M059J (cell line): ENCODE data around the gene STK39. TPM values are rescaled to one million over a fixed set of nuclear protein-coding genes. Genes with fewer than 3 reads are reported as not detected.

ENCODE experiments used
- DNase-seq: peaks from one replicate; pipeline ENCODE4 v3.0.0-alpha.2; 2012; ENCODE audit warnings: low read depth
- total RNA-seq: library from RNA; depleted of rRNA; stranded (reverse); fragments of >200 nt; shearing (Covaris generic); gene quantifications from 2 replicates; pipeline ENCODE4 v1.2.3, GENCODE V29; 2014

Gene STK39
- total RNA-seq, 1 experiment from 2014 or later = 14.4 TPM

DNA sequence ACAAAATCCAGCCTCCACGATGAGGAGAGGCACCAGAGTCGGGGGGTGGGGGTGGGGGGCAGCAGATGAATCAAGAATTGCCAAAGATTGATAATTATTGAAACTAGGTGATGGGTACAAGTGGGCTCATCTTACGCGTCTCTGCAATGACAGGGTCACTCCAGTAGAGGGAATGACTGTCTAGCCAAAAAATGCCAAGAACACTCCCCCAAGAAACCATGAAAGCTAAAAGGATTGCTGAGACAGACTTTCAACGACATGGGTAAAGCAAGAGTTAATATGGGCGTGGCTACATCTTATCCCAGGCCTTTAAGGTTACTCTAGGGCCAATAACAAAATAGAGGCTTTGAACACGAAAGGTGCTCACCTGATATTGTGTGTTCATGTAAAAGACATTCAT lies 86.5 kb downstream of the STK39 start:
- peak; percentile 22 for DNase-seq

DNA sequence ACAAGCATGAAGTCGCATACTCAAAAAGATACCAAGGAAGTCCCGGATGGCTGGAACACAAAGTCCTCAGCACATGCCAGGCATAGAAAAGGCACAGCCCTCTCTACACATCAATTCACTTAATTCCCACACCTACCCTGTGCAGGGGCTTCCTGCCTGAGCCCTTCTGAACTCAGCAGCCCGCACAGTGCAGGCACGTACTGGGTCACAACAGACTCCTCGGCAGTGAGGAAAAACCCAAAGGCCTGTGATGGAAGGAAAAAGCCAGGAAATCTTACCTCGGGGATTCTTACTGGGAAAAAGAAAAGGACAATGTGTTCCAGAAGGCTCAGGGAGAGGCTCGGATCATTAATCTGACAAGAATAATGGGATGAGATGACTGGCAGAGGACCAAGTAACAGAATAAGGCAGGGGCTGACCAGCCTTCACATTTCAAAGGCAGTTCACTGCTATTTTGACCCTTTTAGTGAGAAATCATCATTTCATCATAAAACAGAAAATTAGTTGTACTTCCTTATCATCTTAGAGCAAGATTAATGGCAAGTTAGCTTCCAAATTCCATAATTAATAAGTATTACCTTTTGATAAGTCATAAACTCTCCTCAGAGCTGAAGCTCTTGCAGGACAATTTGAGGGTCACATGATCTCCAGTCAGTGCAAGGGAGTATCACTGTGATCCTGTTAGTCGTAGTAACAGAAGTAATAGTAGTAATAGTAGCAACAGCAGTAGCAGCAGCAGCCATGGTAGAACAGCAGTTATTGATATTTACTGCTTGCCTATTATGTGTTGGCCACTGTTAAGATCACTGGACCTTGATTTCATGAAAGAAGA lies 87.4 kb downstream of the STK39 start:
- DNase-seq = no peak

DNA sequence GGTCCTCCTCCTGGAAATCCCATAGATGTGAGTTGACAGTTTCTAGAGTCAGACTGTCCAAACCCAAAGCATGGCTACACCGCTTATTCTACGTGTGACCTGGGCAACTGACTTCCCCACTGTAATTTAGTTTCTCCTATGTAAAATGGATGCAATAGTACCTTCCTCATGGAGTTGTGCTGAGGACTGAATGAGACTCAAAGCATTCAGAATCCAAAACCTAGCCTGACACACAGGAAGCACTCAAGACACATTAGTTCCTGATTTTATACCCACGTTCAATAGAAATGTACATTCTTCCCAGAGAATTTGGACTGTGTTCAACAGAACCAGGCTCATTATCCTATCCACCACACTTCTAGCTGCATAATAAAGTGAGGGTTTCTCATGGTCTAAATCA lies 88.8 kb downstream of the STK39 start:
- no peak for DNase-seq

DNA sequence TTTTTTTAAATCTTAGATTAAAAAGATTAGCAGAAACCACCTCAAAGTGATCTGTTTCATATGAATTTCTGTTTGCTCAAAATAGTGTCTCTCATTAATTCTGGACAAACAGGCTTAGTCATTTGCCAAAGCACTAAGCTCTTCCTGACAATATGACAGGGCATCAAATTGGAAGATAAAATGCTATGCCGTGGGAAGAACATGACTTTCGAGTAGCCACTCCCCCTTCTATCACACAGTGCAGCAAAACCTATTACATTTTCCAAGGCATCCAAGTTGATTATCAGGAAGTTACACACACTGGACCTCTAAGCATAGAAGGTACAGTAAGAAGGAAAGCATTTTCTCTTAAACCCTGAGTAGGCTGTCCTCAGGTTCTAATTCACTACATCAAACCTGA lies 89.5 kb downstream of the STK39 start:
- DNase-seq = peak; percentile 57

- DNase-seq = no peak
These were observed 90.3 kb downstream of the STK39 start for GRCh38 chr2:168157070-168157469.

- DNase-seq = peak; percentile 91
These were observed 90.7 kb downstream of the STK39 start for GRCh38 chr2:168156661-168157060.

DNA sequence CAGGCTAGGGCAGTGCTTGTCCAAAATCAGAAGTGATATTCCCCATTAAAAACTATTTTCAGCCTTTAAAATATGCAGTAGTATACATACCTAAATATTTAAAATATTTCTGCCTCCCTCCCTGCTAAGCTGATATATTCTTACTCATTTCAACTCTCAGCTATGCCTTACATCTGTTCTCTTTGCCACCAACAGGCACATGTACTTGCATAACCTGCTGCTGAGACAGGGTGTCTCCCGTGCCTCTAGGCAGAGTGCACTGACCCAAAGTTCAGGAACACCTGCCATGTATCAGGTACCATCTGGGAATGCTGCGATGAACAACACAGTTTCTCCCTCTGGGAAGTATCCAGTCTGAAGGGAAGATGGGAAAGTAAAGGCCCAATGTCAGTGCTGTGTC lies 91.7 kb downstream of the STK39 start:
- no peak for DNase-seq

DNA sequence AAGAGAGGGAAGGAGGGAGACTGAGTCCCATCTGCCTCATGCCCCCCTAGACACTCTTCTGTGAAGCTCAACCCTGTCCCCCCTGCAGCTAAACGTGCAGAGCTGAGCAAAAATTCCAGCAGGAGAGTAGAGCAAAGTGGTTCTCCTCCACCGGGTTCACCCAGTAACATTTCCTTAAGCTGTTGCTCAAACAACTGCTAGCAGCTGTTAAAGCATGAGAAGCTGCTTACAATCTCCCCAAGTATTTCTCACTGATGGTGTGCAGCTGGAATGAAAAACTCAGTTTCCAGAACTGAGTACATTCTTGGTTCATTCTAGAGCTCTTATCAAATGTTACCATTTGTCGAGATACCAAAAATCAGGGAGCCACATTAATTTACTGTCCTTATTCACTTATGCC lies 92.3 kb downstream of the STK39 start:
- no peak for DNase-seq

DNA sequence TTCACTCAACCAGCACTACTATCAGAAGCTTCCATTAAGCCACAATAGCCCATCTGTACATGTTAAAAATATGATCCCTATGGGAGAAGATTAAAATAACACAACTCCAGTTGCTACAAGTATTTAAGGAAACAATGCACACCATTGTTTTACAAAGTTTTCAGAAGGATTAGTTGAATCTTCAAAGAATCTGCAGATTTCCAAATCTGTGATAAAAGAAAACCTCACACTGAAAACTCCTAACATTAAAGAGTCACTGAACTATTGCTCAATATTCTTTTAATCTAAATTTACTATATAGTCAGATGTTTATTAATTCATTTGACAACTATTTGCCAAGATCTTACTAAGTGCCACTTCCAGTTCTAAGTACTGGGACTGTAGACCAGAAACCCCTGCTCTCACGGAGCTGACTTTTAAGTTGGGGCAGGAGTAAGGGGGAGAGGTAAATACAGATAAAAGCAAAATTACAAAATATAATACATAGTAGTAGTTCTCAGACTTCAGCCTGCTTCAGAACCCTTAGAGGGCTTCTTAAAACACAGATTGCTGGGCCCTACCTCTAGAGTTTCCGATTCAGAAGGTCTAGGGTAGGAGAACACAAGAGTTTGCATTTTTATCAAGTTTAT lies 94.4 kb downstream of the STK39 start:
- no peak for DNase-seq

GRCh38 chr2:168149986-168150385 lies 97.4 kb downstream of the STK39 start:
- DNase-seq = no peak

- DNase-seq = no peak
These were observed 98.0 kb downstream of the STK39 start for GRCh38 chr2:168149150-168149974.

GRCh38 chr2:168147830-168148794 lies 99.3 kb downstream of the STK39 start:
- no peak for DNase-seq

DNA sequence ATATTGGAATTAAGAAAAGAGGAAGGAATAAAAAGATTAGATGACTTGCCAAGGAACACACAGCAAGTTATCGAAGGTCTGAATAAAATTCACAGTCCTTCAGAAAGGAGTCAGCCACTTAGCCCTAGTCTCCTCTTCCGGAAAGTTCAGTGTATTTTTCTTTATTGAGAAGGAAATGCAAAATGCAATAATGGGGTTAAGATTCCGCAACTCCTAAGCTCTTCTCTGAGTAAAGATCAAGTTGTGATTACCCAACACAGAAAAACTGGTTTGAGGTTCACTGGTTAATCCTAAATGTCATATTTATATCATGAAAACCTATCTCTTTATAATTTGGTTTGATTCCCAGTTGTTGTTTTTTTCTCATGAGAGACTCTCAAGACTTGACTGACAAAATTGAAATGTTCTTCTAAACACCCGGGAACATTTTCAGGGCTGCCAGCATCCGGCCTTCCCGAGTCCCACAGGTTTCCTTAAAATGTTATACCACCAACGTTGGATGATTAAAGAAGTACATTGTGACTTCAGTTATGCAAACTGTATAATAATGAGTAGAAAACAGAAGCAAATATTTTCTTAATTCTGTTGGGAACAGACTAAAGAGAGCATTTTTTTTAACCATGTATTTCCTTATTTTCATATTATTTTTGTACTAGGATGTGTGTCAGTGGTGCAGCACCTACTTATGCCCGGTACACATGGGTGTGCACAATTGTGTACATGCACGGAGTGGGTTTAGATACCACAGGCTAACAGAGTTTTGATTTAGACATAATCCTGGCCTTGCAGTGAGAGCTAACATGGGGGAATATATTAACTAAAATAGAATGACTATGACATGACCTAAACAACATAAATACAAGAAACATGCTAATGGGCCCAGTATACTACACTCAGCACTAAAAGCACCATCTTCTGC lies 100.2 kb downstream of the STK39 start:
- no peak for DNase-seq

GRCh38 chr2:168145426-168146310 lies 101.7 kb downstream of the STK39 start:
- no peak for DNase-seq

DNA sequence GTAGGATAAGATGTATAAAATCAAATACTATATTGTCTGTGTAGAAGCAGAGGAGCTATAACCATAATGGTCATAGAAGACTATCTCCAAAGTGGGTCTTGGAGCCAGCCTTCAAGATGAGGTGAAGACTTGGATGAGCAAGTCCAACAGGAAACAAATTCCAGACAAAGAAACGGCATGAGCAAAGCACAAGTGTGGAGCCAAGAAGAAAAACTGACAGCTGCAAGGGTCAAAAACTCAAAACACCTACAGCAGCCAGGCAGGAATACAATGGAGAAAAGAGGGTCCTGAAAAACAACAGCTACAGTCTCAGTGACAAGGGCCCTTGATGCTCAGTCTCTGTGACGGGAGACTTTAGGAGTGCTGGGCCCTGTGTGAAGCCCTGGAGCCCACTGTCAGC lies 102.4 kb downstream of the STK39 start:
- no peak for DNase-seq

DNA sequence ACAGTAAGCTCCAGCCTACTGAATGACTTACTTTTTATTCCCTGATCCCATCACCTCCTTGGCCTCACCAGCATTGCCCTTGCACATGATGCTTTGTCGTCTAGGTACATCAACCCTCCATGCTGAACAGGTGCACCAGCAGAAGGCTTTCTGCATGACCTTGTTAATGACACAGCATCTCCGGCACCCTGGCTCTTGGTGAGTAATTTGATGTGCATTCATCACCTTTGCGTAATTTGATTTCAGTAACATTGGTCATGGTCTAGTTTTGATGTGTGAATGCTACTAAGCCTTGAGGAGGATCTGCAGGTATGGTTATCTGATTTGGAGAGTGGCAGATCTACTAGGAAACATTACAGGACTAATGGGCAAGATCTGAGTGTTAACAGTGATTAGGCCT lies 103.6 kb downstream of the STK39 start:
- no peak for DNase-seq

GRCh38 chr2:168140892-168141291 lies 106.5 kb downstream of the STK39 start:
- no peak for DNase-seq

GRCh38 chr2:168139852-168140251 lies 107.5 kb downstream of the STK39 start:
- no peak for DNase-seq

DNA sequence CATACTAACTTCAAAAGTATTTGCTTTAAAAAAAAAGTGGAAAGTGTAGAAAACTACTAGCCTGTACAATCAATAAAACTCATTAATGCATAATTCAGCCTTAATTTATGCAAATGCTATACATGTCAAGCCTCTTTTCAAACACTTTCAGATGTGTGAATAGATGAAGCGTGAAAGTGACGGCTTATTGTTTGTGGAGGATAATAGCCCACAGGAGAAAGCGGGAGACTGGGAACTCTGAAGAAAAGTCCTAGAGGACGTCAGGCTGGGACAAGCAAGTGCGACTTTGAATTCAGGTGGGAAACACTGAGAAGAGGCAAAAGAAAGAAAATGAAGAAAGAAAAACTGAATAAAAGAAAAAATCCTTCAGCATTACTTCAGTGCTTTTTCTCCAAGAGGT lies 108.5 kb downstream of the STK39 start:
- DNase-seq = no peak
